Ascending aorta (tissue), 2 donors: ENCODE data around the gene TUBA4B. TPM values are rescaled to one million over a fixed set of nuclear protein-coding genes. Genes with fewer than 3 reads are reported as not detected.
A peak's percentile ranks its signal among the peaks of the same experiment; 100 is the strongest.

Experiments used
- DNase-seq, 2 donors: peaks; one replicate each; pipeline ENCODE4 v3.0.0-alpha.2; 2019; ENCODE audit warnings: low spot score in 2 of 2
- H3K27ac ChIP-seq, 2 donors: fragments of 200-600 bp; sonication (generic); one replicate each; pipeline ENCODE4 v1.5.1; 2016 to 2017; ENCODE audit warnings: mild to moderate bottlenecking in 1 of 2
- H3K27me3 ChIP-seq: fragments of 200-600 bp; sonication (generic); one replicate; pipeline ENCODE4 v1.5.1; 2017
- H3K36me3 ChIP-seq, 2 donors: fragments of 200-600 bp; sonication (generic); one replicate each; pipeline ENCODE4 v1.5.1; 2016
- H3K4me1 ChIP-seq, 2 donors: fragments of 200-600 bp; sonication (generic); one replicate each; pipeline ENCODE4 v1.5.1; 2016 to 2017; ENCODE audit warnings: mild to moderate bottlenecking in 1 of 2
- H3K4me3 ChIP-seq, 2 donors: fragments of 200-600 bp; sonication (generic); one replicate each; pipeline ENCODE4 v1.5.1; 2016 to 2017; ENCODE audit warnings: mild to moderate bottlenecking in 1 of 2
- H3K9me3 ChIP-seq, 2 donors: fragments of 200-600 bp; sonication (generic); one replicate each; pipeline ENCODE4 v1.5.1; 2016
- CTCF ChIP-seq, 3 experiments: fragments of 200-600 bp in 2 of 3; fragments of 450-650 bp in 1 of 3; sonication (generic) in 2 of 3; IDR thresholded peaks; one replicate each; pipeline ENCODE4 v1.5.1; 2016 to 2019; ENCODE audit warnings: antibody characterized with exemption in 3 of 3, mild to moderate bottlenecking in 1 of 3, moderate library complexity in 1 of 3
- intact Hi-C: fragments of 100-400 bp; cut with DNase I; formaldehyde crosslinking; loops from one replicate; pipeline ENCODE4 v1.15.1; 2023
- total RNA-seq: library from RNA; depleted of rRNA; stranded (reverse); fragments of >200 nt; gene quantifications from one replicate; pipeline ENCODE4 v1.1.0, GENCODE V29; 2016

Gene TUBA4B
- total RNA-seq, 1 donor from 2014 or later: not detected

GRCh38 chr2:219291910-219292490, 39.0 kb downstream of the TUBA4B start:
- H3K4me1 ChIP-seq: peaks cover 5 to 20% of the 10 kb centered on the region in 2 donors
- H3K27ac ChIP-seq: no peak overlapping the region
- DNase-seq: peak in 1 of 2 donors; percentile 61
- intact Hi-C loops: loop anchor here (5.0 to 10.0 kb wide), 2 partner anchors 95 to 243 kb away; partner anchors contain the start of gene DNPEP
- TF ChIP-seq CTCF (IDR thresholded peaks at IDR 0.05): no peak
- no peaks in the 10 kb centered on the region for H3K27me3 ChIP-seq
- no peaks in the 10 kb centered on the region for H3K36me3 ChIP-seq
- H3K4me3 ChIP-seq: no peak overlapping the region
- H3K9me3 ChIP-seq: no peaks in the 10 kb centered on the region

- no peak overlapping the region for H3K4me3 ChIP-seq
- no peak overlapping the region for H3K27ac ChIP-seq
- TF ChIP-seq CTCF (IDR thresholded peaks at IDR 0.05): no peak
- H3K27me3 ChIP-seq: no peaks in the 10 kb centered on the region
- intact Hi-C loops: loop anchor here (5.0 to 10.0 kb wide), 2 partner anchors 95 to 242 kb away; partner anchors contain the start of gene DNPEP
- peaks cover 5 to 20% of the 10 kb centered on the region in 2 donors for H3K4me1 ChIP-seq
- H3K36me3 ChIP-seq: no peaks in the 10 kb centered on the region
- no peaks in the 10 kb centered on the region for H3K9me3 ChIP-seq
- DNase-seq: peak in 1 of 2 donors; percentile 48
Observed at GRCh38 chr2:219292616-219293015, 39.6 kb downstream of the TUBA4B start.

GRCh38 chr2:219293736-219294231, 40.7 kb downstream of the TUBA4B start:
- Histone ChIP-seq H3K4me3 (peak overlapping the region in 1 of 2 donors; percentile 67), H3K9me3 (no peaks in the 10 kb centered on the region), H3K36me3 (no peaks in the 10 kb centered on the region), H3K27ac (peak overlapping the region; percentile 83 to 86), H3K4me1 (peaks cover 5 to 20% of the 10 kb centered on the region in 2 donors), H3K27me3 (no peaks in the 10 kb centered on the region)
- intact Hi-C loops: loop anchor here (1.0 to 10.0 kb wide), 6 partner anchors 14 to 241 kb away; partner anchors contain the start of genes ANKZF1, ATG9A, DNAJB2 and DNPEP
- no peak for TF ChIP-seq CTCF (IDR thresholded peaks at IDR 0.05)
- DNase-seq: peak in 1 of 2 donors; percentile 62

- Histone ChIP-seq H3K27me3 (no peaks in the 10 kb centered on the region), H3K36me3 (no peaks in the 10 kb centered on the region), H3K9me3 (no peaks in the 10 kb centered on the region), H3K4me1 (peaks cover 0 to 16% of the 10 kb centered on the region in 2 donors), H3K4me3 (peak overlapping the region; percentile 62 to 67), H3K27ac (peak overlapping the region; percentile 83 to 86)
- TF ChIP-seq CTCF (IDR thresholded peaks at IDR 0.05): peak; percentile 97 to 99 (median 98)
- intact Hi-C loops: loop anchor here (1.0 to 10.0 kb wide), 8 partner anchors 15 to 240 kb away; partner anchors contain the start of genes ANKZF1, ATG9A, DNAJB2 and DNPEP
- DNase-seq: peak in 1 of 2 donors; percentile 91
Observed at GRCh38 chr2:219294356-219295351, 41.6 kb downstream of the TUBA4B start.

- intact Hi-C loops: loop anchor here (5.0 to 10.0 kb wide), 2 partner anchors 239 kb away; no protein-coding TSS in a partner anchor
- DNase-seq: no peak
- Histone ChIP-seq H3K36me3 (no peaks in the 10 kb centered on the region), H3K27ac (no peak overlapping the region), H3K9me3 (no peaks in the 10 kb centered on the region), H3K4me3 (no peak overlapping the region), H3K27me3 (no peaks in the 10 kb centered on the region), H3K4me1 (peaks cover 0 to 10% of the 10 kb centered on the region in 2 donors)
- no peak for TF ChIP-seq CTCF (IDR thresholded peaks at IDR 0.05)
Observed at GRCh38 chr2:219296142-219296541, 43.1 kb downstream of the TUBA4B start.
